ENCODE data around the gene CD200.
A peak's percentile ranks its signal among the peaks of the same experiment; 100 is the strongest.
"Not testable (repeated sequence)": the region's sequence is repeated elsewhere in the genome, so short reads cannot be mapped to it uniquely, and the experiment has no call there.

Gene CD200

DNA sequence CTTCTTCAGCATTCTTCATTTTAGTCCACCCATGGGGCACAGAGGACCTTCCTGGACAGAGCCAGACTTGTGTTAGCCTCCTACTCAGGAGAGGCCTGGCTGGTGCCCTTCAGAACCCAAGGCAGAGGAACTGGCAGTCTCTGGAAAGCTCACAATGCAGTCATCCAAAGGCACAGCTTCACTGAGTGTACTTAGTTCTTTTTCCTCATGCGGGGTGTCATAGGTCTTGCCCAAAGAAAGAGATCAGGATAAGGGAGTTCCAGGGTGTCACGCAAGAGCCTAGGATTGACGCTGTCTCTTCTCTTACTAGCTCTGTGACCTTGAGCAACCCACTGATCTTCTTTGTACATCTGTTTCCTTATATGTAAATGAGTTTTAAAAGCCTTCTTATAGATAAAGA lies 58.7 kb downstream of the CD200 start:
- DNase-seq = no peak

DNA sequence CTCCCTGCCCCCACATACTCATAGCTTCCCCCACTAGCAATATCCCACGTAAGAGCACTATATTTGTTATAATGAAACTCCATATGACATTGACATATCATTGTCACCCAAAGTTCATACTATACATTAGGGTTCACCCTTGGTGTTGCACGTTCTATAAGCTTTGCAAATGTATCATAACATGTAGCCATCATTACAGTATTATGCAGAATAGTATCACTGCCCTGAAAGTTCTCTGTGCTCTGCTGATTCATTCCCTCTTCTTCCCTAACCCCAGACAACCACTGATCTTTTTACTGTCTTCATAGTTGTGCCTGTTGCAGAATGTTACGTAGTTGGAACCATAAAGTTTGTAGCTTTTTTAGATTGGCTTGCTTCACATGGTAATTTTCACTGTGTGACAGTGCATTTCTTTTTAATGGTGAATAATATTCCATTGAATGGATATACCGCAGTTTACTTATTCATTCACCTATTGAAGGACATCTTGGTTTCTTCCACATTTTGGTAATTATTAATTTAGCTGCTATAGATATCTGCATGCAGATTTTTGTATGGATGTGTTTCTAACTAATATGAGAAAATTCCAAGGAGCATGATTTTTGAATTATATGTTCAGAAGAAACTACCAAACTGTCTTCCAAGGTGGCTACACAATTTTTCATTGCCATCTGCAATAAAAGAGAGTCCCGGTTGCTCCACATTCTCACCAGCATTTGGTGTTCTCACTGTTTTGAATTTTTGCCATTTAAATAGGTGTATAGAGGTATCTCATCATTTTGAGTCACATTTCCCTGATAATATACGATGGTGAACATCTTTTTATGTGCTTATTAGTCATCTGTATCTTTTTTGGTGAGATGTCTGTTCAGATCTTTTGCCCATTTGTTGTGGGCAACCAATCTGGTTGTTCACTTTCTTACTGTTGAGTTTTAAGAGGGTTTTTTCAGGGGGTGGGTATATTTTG lies 59.7 kb downstream of the CD200 start:
- no peak for DNase-seq

DNA sequence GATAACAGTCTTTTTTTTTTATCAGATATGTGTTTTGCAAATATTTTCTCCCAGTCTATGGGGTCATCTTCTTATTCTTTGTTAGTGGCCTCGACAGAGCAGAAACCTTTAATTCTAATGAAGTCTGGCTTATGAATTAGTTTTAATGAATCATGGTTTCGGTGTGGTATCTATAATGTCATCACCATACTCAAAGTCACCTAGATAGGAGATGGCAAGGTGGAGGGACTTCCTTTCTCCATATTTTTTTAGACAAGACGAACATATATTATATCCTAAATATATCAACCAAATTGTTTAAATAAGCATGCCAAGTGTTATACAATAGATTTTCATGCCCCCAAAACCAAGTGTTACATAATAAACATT lies 60.4 kb downstream of the CD200 start:
- no peak for DNase-seq

DNA sequence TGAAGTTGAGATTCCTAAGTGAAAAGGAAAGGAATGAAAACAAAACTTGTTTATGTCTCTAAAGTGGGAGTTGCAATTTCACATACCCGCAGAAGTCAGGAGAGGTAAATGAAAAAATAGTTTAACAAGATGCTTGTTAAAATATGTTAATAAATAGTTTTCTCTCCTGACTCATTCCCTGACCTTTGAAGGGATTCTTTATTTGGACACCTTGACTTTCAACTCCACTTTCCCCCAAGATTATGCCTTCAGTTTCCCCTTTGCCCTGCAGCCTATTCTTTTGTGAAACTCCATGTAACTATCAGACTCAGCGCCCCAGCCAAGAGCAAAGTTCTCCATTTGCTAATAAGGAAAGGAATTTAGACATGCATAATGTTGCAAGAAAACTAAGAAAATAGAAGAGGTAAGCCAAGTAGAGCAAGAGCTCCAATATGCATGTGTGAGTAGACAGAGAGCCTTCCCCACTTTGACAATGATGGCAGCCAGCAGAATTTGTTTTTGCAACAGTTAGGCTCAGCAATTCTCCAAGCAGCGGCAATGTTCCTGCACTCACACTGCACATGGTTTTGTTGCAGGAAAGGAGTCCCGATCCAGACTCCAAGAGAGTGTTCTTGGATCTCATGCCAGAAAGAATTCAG lies 61.2 kb downstream of the CD200 start:
- no peak for DNase-seq

DNA sequence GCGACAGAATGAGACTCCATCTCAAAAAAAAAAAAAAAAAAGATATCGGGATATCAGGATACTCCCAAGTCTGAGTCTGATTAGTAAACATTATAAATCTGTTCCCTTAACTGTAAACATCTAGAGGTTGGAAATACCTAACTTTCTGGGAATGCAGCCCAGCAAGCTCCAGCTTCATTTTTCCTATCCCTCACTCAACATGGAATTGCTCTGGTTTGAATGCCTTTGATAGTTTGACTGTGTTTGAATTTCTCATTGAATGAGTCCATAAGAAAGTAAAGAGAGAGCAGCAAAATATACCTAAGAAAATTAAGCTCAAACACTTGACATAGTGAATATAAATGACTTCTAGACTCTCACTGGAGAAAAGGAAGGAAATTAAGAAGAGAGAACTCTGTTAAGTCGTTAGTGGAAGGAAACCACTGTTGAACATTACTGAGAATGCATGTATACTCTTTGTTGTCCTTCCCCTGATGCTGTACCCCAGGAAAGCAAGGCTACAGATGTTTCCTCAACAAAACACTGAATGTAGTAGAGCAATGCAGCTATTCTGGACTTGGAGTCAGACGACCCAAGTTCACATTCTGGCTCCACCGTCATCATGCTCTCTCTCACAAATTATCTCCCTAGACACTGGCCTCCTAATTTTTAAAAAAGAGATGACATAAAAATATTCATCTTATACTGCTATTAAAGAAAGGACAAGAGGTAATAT lies 62.4 kb downstream of the CD200 start:
- no peak for DNase-seq

DNA sequence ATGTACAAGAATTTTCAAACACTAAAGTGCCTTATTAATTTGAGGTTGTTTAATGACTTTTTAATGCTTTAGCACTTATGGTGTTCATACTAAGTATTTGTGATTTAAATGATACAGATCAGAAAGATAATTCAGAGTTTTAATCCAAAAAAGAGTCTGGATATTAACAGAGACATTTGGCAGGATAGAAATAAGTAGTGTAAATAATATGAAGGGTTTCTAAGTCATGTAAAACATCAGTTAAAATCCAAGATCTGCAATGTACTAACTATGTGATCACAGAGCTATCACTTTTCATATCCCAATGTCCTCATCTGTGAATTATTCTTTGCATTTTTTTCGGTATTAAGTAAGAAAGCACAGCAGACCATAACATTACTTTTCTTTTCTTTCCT lies 62.9 kb downstream of the CD200 start:
- no peak for DNase-seq

DNA sequence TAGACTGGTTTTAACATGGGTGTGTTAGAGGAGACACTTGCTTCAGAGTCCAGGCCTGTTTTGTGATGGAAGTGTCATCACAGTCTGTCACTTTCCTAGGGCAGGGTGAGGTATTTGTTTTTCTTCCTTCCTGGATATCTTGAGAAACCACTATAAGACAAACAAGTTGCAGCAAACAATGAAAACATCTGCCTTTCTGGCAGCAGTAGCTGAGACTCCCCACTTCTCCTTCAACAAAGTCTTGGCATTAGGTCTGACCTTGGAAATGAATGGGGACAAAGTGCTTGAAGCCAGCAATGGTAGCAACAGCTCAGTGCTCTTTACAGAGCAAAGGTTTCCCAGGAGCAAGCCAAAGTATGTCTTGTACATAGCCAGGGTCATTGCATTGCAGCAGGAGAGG lies 64.6 kb downstream of the CD200 start:
- DNase-seq = no peak

DNA sequence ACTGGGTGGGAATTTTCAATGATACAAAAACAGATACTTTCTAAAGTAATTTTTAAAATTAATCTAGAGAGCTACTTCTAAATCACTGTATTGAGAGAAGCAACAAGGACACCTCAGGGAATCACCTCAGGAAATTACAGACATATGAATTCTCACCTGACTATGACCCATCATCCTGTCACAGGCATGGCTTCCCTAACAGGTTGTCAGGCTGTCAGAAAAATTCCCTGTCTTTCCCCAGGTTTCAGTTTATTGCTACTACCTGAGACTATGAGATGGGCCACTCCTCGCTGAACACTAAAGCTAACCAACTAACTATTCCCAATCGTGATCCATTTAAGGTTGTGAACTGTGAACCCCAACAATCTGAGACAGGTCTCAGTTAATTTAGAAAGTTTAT lies 66.1 kb downstream of the CD200 start:
- no peak for DNase-seq

DNA sequence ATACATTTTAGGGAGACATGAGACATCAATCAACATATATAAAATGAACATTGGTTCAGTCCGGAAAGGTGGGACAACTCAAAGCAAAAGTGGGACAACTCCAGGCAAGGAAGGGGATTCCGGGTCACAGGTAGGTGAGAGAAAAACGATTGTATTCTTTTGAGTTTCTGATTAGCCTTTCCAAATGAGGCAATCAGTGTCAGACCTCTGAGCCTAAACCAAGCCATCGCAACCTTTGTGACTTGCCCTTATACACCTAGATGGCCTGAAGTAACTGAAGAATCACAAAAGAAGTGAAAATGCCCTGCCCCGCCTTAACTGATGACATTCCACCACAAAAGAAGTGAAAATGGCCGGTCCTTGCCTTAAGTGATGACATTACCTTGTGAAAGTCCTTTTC lies 66.6 kb downstream of the CD200 start:
- not testable (repeated sequence) for DNase-seq

DNA sequence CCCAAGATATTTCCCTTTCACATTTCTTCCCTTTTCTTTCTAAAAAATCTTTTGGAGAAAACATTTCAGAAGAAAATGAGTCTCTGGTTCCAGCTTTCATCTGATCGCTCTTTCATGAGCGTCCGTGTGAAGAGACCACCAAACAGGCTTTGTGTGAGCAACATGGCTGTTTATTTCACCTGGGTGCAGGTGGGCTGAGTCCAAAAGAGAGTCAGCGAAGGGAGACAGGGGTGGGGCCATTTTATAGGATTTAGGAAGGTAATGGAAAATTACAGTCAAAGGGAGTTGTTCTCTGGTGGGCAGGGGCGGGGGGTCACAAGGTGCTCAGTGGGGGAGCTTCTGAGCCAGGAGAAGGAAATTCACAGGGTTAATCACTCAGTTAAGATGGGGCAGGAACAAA lies 67.4 kb downstream of the CD200 start:
- DNase-seq = not testable (repeated sequence)

DNA sequence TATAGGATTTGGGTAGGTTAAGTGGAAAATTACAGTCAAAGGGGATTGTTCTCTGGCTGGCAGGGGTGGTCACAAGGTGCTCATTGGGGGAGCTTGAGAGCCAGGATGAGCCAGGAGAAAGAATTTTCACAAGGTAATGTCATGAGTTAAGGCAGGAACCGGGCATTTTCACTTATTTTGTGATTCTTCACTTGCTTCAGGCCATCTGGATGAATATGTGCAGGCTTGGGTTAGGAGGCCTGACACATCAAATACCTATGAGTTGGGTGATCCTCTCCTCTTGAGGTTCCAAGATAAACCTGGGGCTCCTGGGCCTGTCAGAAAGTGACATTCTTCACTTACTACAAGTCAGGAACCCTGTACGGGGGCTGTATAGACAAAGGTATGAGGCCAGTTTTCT lies 68.7 kb downstream of the CD200 start:
- no peak for DNase-seq

DNA sequence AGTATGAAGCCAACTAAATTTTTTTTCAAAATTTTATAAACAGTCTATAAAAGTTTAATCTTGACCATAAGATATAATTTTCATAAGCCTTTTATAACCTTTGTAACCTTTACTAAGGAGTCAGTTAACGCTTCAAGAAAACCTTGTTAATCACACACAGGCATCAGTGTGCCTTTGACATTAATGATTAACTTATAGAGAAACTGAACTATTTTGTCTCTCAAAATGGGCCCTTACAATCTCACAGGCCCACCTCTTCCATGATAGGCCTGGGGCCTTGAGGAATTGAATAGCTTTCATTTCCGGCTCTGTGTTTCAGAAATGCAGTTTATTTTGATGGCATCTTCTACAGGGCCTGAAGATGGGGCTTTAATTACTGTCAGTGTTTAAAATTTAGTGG lies 70.1 kb downstream of the CD200 start:
- no peak for DNase-seq

DNA sequence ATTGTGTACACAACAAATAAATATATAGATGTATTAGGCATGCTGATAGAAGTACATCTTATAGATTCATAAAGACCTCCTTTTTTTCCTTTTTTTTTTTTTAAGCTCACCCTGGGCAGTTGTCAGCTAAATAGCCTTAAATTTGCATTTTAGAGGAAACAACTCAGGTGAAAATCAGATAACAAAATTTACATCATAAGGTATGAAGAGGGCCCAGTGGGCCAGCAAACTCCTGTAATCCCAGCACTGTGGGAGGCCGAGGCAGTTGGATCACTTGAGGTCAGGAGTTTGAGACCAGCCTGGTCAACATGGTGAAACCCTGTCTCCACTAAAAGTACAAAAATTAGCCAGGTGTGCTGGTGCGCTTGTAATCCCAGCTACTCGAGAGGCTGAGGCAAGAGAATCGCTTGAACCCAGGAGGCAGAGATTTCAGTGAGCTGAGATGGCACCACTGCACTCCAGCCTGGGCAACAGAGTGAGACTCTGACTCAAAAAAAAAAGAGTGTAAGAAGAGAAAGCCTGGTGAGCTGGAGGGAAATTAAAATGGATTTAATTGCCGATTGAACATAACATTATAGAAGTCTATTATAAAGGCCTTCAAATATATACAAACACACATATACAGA lies 72.1 kb downstream of the CD200 start:
- not testable (repeated sequence) for DNase-seq

DNA sequence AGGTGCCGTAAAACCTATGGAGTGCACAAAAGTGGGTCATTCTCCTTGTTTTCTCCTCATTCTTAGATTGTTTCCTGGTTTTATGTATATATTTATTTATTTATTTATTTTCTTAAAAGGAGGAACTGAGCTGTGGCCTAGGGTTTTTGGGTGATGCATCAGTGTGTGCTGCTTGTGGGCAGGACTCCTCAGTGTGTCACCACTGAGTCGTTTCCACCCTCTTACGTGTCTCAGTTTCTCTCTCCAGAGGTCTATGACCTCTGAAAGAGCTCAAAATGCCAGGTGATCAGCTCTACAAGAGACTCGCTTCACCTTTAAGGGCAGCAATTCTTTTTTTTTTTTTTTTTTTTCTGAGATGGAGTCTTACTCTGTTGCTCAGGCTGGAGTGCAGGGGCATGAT lies 72.9 kb downstream of the CD200 start:
- peak; percentile 17 for DNase-seq

DNA sequence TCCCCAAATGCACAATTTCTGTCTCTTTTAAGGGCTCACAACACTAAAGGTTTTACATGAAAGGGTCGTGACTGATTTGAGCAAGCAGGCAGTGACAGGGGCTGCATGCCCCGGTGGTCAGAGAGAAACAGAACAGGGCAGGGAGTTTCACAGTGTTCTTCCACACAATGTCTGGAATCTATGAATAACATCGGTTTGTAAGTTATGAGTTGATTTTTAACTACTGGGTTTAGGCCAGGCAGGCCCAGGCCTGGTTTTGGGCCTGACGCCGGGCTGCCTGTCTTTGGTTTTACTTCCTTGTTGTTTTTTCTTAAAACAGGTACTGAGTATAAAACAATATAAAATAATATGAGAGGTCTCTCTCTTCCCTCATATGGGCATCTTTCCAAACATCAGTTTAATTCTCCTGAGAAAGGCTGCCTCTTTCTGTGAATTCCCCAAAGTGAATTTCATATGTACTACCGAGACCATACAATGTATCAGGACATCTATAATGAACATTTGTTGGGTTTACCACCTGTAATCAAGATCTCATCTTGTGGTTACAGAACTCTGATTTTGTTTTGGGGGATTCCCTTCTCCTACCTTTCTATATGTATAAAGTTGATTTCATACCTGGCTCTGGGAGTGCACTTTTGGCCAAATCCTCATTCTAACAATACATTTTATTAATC lies 74.4 kb downstream of the CD200 start:
- DNase-seq = no peak

DNA sequence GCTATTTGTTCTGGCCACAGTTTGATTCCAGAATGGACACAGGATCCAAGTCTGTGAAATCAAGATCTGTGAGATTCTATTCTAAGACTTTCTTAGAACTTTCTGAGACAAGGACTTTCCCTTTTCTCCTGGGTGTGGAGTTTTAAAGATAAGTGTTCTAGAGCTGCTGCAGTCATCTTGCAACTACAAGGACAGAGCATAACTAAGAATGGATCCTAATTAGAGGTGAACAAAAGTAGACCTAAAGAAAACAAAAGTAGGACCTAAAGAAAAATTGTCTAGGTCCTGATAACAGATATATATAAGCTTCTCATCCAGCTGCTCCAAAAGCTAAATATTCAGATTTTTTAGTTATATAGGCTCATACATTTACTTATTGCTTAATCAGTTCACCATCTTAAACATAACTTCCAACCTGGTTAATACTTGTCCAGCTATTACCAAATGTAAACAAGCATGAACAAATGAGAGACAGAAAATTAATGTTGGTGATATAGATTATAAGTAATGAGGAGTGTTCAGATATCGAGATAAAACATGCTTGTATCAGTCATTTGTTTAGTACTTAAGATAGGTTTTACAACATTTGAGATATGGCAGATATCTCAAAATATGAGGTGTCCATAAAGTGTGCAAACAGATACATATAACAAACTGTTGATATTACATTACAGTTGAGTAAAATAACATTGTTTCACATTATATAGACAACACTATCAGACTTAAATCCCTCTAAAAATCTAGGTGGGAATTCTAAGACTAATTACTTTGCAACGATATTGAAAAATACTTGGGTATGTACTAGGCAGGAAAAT lies 75.1 kb downstream of the CD200 start:
- no peak for DNase-seq

DNA sequence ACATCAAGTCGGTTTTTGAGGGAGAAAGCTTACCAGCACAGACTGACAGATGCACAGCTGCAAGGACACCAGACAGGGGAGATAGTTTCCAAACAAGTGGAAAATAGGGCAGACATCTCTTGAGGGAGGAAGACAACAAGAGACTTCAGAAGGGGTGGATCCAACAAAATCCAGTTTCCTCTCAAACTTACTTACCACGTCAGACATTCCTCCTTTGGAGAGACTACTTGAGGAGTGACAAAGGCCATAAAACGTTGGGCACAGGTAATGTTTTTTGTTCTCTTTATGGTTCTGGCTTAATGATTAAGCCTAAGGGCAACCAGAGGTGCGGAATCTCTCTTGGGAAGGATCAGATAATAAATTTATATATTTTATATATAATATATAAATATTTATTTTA lies 76.1 kb downstream of the CD200 start:
- no peak for DNase-seq

DNA sequence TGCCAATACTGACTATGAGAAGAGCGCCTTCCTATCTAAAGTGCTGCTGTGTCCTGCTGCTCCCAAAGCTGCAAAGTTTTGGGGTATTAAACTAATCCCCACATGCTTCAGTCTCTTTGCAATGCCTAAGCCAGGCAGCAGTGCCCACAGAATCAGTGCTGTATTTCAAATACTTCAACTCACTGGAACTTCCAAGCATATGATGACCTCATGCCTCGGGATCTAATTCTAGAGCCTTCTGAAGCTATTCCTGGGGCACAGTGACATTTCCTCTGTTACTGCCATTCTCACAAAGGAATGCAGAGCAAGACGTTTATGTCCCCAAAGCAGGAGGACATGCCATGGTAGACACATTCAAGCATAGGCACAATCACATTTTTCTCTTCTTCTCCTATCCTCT lies 78.5 kb downstream of the CD200 start:
- DNase-seq = no peak

Measured in activated CD4-positive, alpha-beta T cell treated with anti-CD3 and anti-CD28 coated beads, Interleukin-2, Interleukin-6, amounts not matched to agents 100 ng/mL and 50 ng/mL, durations not matched to agents 16 hours and 8 hours (primary cell).